AG04450 (cell line): ENCODE data around the gene DMRTB1. TPM values are rescaled to one million over a fixed set of nuclear protein-coding genes. Genes with fewer than 3 reads are reported as not detected.

ENCODE experiments used
- CTCF ChIA-PET: fragments of 300-600, 350-600 bp; formaldehyde crosslinking; extraction: SDS; loops from one replicate; lab custom pipeline; 2022; ENCODE audit warnings: antibody characterized with exemption, inconsistent platforms; lab: Charles Lee
- POLR2A ChIA-PET: fragments of 350-600 bp; formaldehyde crosslinking; extraction: SDS; loops from one replicate; lab custom pipeline; 2021; ENCODE audit warnings: antibody characterized with exemption, inconsistent platforms; lab: Yijun Ruan, JAX
- DNase-seq: peaks from one replicate; pipeline ENCODE4 v3.0.0-alpha.2; 2011; ENCODE audit warnings: low read depth, low spot score
- H3K27ac ChIP-seq: one replicate; pipeline ENCODE4 v1.5.1; 2012; ENCODE audit warnings: low read depth, low read length, control low read depth
- H3K27me3 ChIP-seq: one replicate; pipeline ENCODE4 v1.6.0; 2012; ENCODE audit warnings: low read length; ENCODE audit not compliant: control insufficient read depth, insufficient read depth
- H3K4me3 ChIP-seq: 2 replicates; pipeline ENCODE4 v1.5.1; 2011; ENCODE audit warnings: mild to moderate bottlenecking, low read depth, low read length, control low read depth
- H3K9me3 ChIP-seq: 2 replicates; pipeline ENCODE4 v1.5.1; 2012; ENCODE audit warnings: low read length; ENCODE audit not compliant: control insufficient read depth, insufficient read depth
- CTCF ChIP-seq: IDR thresholded peaks from 2 replicates; pipeline ENCODE4 v1.5.1; 2011; ENCODE audit warnings: low read depth, low read length, control low read depth, inconsistent platforms
- polyA plus RNA-seq: library from polyadenylated mRNA; depleted of rRNA; stranded (reverse); fragments of >200 nt; gene quantifications from 2 replicates; pipeline ENCODE4 v1.2.3, GENCODE V29; 2011

Gene DMRTB1
- polyA plus RNA-seq, 1 experiment: not detected

GRCh38 chr1:53511323-53511932 is 52.2 kb downstream of the DMRTB1 start:
- H3K9me3 ChIP-seq: no peaks in the 10 kb centered on the region; the same call in 1 of the 2 replicates
- no peaks in the 10 kb centered on the region for H3K27me3 ChIP-seq
- no peak for DNase-seq
- no peak for TF ChIP-seq CTCF
- no peak overlapping the region for H3K27ac ChIP-seq
- ChIA-PET CTCF (no interaction called here), POLR2A (no interaction called here)
- H3K4me3 ChIP-seq: no peak overlapping the region

GRCh38 chr1:53511933-53512806 is 53.0 kb downstream of the DMRTB1 start:
- no peak for DNase-seq
- TF ChIP-seq CTCF: no peak
- CTCF ChIA-PET: no interaction called here
- no peak overlapping the region for H3K27ac ChIP-seq
- H3K27me3 ChIP-seq: no peaks in the 10 kb centered on the region
- POLR2A ChIA-PET: no interaction called here
- H3K4me3 ChIP-seq: no peak overlapping the region
- no peaks in the 10 kb centered on the region; the same call in 1 of the 2 replicates for H3K9me3 ChIP-seq

- CTCF ChIA-PET: no interaction called here
- Histone ChIP-seq H3K9me3 (no peaks in the 10 kb centered on the region; the same call in 1 of the 2 replicates), H3K4me3 (no peak overlapping the region), H3K27ac (no peak overlapping the region), H3K27me3 (no peaks in the 10 kb centered on the region)
- DNase-seq: no peak
- TF ChIP-seq CTCF: no peak
- POLR2A ChIA-PET: no interaction called here
Measured at GRCh38 chr1:53512807-53513755, 53.9 kb downstream of the DMRTB1 start.

- ChIA-PET CTCF (no interaction called here), POLR2A (no interaction called here)
- TF ChIP-seq CTCF: no peak
- H3K4me3 ChIP-seq: no peak overlapping the region
- no peaks in the 10 kb centered on the region; the same call in 1 of the 2 replicates for H3K9me3 ChIP-seq
- H3K27me3 ChIP-seq: no peaks in the 10 kb centered on the region
- DNase-seq: no peak
- no peak overlapping the region for H3K27ac ChIP-seq
Measured at GRCh38 chr1:53513846-53514245, 54.6 kb downstream of the DMRTB1 start.
